GM15510 (cell line): Measurements from ENCODE around the gene MDM4.

ENCODE experiments used
- POLR2A ChIP-seq: IDR thresholded peaks from 3 replicates; pipeline ENCODE4 v1.6.1; 2011; ENCODE audit warnings: borderline replicate concordance; ENCODE audit not compliant: insufficient read length; ENCODE audit errors: extremely low read depth

Gene MDM4, protein sequence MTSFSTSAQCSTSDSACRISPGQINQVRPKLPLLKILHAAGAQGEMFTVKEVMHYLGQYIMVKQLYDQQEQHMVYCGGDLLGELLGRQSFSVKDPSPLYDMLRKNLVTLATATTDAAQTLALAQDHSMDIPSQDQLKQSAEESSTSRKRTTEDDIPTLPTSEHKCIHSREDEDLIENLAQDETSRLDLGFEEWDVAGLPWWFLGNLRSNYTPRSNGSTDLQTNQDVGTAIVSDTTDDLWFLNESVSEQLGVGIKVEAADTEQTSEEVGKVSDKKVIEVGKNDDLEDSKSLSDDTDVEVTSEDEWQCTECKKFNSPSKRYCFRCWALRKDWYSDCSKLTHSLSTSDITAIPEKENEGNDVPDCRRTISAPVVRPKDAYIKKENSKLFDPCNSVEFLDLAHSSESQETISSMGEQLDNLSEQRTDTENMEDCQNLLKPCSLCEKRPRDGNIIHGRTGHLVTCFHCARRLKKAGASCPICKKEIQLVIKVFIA

DNA sequence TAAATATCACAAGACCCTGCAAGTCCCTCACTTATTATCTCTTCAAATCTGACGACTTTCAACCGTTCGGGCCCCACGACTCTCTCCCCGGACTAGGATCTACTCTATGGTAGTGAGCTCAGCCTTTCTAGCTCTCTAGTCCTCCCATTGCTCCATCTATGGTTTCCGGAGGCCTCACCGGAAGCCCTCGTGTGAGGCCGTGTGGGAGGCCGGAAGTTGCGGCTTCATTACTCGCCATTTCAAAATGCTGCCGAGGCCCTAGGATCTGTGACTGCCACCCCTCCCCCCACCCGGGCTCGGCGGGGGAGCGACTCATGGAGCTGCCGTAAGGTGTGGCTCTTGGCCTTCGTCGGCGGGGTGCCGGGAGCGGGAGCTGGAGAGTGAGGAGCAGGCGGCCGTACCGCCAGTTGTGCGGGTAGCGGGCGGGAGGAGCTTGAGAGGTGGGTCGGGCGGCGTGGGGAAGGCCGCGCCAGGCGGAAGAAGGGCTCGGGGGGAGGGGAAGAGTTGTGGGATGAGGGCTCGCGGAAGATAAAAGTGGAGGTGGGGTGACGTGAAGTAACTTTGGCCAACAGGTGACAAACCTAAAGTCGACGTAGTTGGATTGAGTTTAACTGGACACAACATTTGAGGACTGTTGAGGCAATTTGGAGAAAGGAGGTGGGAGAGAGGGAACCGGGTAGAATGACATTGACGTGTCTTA lies at the start of gene MDM4:
MDM4 (plus strand) TSS at position 227 of the 700 bp plus-strand sequence. CDS start 9,113 bp downstream, outside the sequence.
- peak; percentile 65 for TF ChIP-seq POLR2A

DNA sequence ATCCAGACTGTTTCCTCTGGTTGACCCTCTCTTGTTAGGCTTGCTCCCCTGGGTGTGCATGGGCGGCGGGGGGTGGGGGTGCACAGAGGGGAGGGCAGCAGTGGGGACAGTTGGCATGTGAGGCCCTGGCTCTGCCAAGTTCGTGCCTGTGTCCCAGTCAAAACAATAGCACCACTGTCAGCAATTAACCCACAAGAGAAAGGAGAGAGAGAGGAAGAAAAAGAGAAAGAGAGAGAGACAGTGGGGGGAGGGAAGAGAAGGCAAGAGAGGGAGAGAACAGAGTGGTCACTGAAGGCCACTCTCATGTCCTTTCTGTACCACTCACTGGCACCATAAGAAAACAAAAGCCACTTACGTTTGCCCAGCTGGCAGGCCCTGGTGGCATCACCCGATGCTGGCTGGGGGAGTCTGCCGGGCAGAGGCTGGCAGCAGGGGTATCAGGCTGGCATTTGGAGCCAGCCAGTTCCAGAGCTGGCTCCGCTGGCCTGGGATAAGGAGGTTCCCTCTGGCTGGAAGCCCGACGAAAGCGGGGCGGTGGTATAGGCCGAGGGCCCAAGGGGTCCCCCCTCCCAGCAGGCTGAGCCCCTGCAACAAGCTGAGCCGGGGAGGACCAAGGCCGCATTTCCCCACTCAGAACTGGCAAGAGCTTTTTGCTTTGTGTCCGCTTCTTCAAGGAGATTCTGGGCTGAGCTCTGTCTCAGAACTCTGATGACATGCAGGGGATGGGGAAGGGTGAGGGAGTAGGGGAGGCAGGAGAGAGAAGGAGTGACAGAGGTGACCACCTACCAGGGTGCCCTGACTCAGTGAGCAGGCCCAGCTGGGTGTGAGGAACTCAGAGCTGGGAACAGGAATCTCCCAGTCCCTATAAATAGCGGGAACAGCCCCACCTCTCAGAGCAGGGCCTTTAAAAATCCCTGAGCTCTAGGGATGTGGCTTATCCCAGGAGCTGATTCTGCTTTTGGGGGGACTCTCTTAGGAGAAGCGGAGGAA lies 49.5 kb upstream of the MDM4 start:
- peak; percentile 3 for TF ChIP-seq POLR2A

GRCh38 chr1:204468206-204468605 lies 48.0 kb upstream of the MDM4 start:
- no peak for TF ChIP-seq POLR2A

DNA sequence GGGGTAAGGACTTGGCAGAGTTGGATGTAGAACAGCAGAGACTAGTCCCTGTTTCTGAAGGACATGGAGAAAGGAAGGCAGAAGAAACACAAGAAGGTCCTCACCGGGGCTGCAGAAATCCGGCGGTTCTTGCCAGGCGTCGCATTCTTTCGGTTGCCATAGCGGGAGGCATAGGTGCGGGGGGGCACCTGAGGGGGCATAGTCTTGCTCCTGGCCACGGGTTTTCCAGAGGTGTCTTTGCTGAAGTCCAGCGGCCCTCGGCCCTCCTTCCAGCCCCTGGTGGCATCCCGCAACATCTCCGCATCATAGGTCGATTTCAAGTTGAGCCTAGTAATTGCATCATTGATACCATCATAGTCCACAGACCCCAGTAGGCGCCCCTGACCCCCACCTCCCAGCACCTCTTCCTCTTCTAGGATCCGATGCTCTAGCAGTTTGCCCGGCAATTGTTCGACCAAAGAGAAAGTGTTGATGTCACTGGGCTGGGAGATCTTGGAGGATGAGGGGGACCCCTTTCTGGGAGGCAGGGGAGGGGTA lies 47.4 kb upstream of the MDM4 start:
- no peak for TF ChIP-seq POLR2A

DNA sequence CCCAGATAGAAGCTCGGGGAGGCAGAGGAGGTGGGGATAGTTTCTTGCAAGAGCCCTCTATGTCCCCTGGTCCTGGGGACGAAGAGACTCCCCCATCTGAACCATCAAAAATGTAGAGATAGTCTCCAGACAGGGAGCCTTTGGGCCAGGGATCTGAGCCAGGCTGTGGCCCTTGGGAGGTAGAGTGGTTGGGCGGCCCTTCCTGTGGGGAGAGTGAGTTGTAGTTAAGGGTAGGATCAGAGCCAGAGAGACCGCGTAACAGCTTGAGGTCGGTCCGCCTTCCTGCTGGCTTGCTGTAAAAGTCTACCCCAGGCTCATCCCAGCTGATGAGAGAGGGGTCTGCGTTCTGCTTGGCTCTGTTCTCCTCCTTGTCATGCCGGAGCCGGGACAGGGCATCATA lies 46.9 kb upstream of the MDM4 start:
- TF ChIP-seq POLR2A = no peak

DNA sequence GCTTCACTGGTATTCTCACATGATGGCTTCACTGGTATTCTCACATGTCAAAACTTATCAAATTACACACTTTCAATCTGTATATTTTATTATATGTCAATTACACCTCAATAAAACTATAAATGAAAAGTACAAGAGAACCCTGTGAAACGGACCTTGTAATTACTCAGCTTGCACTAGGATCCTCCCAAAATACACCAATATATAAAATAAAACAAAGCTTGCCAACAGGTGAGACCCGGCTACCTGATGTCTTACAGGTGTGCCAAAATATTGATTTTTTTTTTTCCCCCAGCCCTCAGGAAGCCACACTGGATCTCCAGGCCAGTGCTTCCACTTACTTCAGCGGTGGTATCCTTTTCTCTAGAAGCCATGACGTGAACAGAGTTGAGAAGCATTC lies 44.5 kb upstream of the MDM4 start:
- TF ChIP-seq POLR2A = no peak

DNA sequence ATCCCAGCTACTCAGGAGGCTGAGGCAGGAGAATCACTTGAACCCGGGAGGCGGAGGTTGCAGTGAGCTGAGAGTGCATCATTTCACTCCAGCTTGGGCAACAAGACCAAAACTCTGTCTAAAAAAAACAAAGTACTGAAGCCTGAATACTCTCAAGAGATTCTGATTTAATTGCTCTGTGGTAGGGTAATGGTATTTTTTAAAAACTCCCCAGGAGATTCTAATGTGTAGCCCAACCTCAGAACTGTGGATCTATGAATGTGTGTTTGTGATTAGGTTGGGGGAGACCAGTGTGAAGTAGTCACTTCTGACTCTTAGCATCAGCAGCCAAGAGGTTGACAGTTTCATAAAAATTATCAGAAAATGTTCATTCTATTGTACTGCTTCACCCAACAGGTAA lies 43.5 kb upstream of the MDM4 start:
- TF ChIP-seq POLR2A = no peak

GRCh38 chr1:204473400-204473965 lies 42.7 kb upstream of the MDM4 start:
- no peak for TF ChIP-seq POLR2A

GRCh38 chr1:204475656-204476432 lies 40.4 kb upstream of the MDM4 start:
- TF ChIP-seq POLR2A = no peak

- no peak for TF ChIP-seq POLR2A
These were observed 39.6 kb upstream of the MDM4 start for GRCh38 chr1:204476563-204476962.

DNA sequence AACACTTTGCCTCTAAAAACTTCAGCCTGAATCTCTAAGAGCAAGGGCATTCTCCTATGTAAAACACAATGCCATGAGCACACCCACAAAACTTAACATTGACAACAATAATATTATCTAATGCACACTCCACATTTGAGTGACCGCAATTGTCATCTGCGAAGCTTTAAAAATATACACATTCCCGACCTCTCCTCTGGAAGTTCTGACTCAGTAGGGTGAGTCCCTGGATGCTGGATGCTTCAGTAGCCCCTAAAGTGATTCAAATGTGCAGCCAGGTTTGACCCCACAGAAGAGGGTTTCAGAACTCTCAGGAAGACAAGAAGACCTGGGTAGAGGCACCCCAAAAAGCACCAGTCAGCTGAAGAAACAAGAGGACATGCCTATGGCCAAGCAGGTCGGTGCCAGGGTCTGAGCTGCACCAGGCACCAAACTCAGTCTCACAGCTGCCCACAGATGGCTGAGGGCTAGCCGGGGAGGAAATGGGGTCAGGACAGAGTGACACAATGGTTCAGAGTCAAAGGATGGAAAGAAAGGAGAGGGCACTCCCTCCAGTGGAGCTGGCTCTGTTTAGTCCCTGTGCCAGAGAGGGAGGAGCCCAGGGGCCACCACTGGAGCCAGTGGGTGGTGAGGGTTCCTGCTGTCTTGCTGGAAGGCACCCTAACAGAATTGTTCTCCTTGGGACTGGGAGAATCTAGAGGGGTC lies 39.0 kb upstream of the MDM4 start:
- TF ChIP-seq POLR2A = no peak

- TF ChIP-seq POLR2A = no peak
These were observed 37.9 kb upstream of the MDM4 start for GRCh38 chr1:204478172-204478899.

GRCh38 chr1:204478921-204479320 lies 37.3 kb upstream of the MDM4 start:
- TF ChIP-seq POLR2A = no peak
